HG02840 (cell line): ENCODE data around the gene RS1.

Experiments used
- ATAC-seq: cut with Tn5 transposase; IDR thresholded peaks from one replicate; pipeline ENCODE4 v1.9.1; 2021; ENCODE audit warnings: mild to moderate bottlenecking, moderate library complexity, moderate number of reproducible peaks; ENCODE audit not compliant: unreplicated experiment, low FRiP score

RS1 gene

DNA sequence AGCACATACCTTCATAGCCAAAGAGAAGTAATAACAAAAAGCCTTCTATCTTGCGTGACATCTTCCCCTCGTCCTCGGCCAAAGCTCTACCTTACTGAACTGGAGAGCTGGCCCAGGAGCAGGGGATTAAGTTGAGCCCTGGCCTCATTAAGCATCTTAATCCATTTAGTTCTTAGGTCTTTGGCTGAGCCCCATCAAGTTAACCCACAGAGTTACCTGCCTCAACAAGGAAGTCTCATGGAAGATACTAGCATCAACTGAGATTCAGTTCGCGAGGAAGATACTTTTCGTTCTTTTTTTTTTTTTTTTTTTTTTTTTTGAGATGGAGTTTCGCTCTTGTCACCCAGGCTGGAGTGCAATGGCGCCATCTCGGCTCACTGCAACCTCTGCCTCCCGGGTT is at the start of gene RS1:
Gene RS1 (minus strand): TSS at position 101 of the 400 bp plus-strand sequence. CDS start 40 bp downstream, at position 61.
- ATAC-seq = no peak

- ATAC-seq = no peak
Measured at GRCh38 chrX:18719852-18720251, 47.9 kb upstream of the RS1 start.

DNA sequence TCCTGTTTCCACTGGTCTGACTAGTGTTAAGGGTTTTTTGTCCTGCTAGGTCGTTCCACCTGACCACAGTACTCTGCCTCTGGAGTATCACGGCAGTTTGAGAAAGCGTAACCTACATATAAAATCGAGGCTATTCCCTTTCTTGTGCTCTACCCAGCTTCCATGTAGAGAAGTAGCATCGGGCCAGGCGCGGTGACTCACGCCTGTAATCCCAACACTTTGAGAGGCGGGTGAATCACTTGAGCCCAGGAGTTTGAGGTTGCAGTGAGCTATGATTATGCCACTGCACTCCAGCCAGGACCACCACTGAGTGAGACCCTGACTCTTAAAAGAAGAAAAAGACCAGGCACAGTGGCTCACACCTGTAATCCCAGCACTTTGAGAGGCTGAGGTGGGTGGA is 43.0 kb upstream of the RS1 start:
- no peak for ATAC-seq

DNA sequence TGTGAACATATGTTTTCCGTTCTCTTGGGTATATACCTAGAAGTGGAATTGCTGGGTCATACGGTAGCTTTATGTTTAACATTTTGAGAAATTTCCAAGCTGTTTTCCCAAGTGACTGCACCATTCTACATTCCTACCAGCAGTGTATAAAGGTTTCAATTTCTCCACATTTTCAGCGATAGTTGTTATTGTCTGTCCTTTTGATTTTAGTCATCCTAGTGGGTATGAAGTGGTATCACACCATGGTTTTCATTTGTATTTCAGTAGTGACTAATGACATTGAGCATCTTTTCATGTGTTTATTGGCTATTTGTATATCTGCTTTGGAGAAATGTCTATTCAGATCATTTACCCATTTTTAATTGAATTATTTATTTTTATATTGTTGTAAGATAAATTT is 37.9 kb upstream of the RS1 start:
- no peak for ATAC-seq

GRCh38 chrX:18707426-18708049 is 35.6 kb upstream of the RS1 start, which contains the start of gene PPEF1:
Gene PPEF1, plus strand, starts transcription at chrX:18707645. Its CDS starts 136 bp downstream, at chrX:18707781.
- ATAC-seq = no peak

DNA sequence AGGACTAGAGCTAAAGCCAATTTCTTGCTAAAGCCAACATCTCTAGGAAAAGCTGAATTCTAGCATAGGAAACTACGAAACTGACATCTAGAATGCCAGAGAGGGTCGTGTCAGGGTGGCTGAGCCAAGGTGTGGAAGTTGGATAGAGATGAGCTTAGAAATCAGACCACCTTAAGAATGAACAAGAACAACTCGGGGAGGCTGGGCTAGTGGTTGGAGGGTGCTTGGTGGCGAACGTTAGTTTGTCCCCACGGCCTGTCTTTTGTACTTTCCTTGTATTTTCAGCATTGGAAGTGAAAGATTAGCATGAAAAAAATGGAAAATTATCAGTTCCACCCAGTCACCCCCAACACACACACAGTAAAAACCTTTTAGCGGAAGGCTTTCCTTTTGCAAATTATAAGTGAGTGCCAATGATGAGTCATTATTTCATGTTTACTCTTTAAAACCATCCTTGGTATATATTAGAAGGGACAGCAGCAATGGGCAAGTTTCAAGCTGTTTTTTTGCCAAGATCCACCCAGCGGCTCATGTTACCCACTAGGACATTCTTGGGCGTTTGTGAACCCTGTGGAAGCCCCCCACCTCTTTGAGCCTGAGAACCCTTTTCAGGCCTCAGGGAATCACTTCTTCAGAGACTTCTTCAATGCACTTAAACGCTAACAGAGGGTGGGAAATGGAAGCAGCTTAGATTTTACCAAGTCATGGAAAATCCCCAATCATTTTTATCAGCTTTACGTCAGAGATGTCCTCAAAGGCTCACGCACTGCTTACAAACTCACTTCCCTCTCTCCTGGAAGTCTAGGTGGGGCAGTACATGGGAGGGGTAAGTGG is 30.7 kb upstream of the RS1 start:
- ATAC-seq = no peak

- no peak for ATAC-seq
Measured at GRCh38 chrX:18701621-18702361, 29.9 kb upstream of the RS1 start.

- ATAC-seq = no peak
Measured at GRCh38 chrX:18698737-18699650, 27.1 kb upstream of the RS1 start.

DNA sequence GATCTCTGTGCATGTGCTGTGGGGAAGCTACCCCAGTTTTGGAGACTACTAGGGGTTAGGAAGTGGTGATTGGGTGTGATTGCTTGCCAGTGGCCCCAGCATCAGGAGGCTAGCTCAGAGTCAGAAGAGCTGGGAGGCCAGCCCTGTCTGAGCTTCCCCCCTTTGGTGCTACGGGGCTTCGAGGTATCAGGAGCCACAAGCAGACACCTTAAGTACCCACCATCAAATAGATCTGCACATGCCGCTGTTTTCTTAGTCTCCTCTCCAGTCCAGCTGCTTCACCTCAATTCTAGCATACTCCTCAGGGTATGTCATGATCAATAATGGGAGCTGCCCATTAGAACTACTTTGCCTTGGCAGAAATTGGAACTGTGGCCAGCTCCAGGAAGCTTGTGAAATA is 24.7 kb upstream of the RS1 start:
- ATAC-seq = no peak

- ATAC-seq = no peak
Measured at GRCh38 chrX:18692541-18692940, 20.6 kb upstream of the RS1 start.

DNA sequence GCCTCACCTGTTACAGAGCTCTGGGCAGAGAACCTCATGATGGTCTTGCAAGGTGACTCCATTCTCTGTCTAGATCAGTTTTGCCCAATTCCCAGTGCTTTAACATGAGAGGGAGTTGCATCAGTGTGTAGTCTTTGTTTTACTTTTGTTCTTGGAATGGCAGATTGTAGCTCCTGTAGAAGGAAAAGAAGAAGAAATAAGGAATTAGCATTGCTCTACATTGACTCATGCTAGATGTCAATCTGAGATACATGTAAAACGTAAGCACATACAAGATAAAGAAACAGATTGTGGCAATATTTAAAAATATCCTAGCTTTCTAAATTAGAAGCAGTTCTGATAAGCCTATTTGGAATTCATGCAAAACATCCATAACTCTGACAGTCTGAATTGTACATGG is 19.5 kb upstream of the RS1 start:
- no peak for ATAC-seq

- ATAC-seq = no peak
Measured at GRCh38 chrX:18687856-18688495, 16.1 kb upstream of the RS1 start.

DNA sequence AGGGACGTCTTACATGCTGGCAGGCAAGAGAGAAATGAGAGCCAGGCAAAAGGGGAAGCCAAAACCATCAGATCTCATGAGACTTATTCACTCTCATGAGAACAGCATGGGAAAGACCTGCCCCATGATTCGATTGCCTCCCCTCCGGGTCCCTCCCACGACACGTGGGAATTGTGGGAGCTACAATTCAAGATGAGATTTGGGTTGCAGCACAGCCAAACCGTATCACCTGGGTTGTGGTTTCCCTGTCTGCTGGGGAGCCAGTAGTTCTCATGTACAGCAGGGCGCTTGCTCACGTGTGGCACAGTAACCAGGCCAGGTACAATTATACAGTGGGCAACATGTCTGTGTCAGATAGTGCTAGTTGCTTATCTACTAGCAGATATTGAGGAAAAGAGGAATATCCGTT is 11.1 kb upstream of the RS1 start:
- no peak for ATAC-seq

GRCh38 chrX:18681996-18682395 is 10.1 kb upstream of the RS1 start:
- ATAC-seq = no peak

- ATAC-seq = no peak
Measured at GRCh38 chrX:18677161-18677869, 5.4 kb upstream of the RS1 start.

DNA sequence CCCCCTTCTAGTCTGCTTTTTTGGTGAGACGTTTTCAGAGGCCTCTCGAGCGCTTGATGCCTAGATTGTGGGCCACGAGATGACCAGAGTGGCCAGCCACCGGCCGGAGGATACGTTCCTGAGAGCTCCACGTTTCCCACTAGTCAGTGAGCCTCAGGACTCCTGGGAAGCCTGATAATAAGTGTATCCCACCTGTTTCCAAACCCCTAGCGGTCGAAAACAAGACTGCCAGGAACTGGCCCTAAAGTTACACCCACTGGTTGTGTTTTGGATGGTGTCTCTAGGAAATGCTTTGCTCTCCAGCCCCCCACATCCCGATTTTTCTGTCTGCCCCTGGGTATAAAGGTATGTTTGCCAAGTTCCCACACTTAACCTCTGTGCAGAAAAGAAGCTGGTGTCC is 4.6 kb upstream of the RS1 start:
- no peak for ATAC-seq

DNA sequence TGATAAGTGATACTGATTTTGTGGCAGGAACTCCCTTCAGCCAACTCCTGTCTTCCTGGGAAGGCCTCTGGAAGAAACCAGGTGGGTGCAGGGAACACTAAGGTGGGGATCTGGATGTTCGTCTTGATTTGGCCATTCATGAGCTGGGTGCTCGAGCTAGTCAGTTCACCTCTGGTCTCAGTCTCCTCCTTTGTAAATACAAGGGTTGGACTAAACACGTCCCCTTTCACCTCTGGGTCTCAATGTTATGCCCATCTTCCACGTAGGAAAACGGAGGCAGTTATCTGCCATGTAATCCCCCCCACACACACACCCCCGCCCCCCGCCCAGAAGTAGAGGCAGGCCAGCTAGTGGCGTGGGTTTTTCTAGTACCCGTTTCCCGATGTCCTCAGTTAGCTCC is 4.1 kb upstream of the RS1 start:
- ATAC-seq = no peak

- peak; percentile 85 for ATAC-seq
Measured at GRCh38 chrX:18674788-18675735, 3.2 kb upstream of the RS1 start.
